HG02763 (cell line): ENCODE data around the gene CUL9.

Experiments used
- ATAC-seq: cut with Tn5 transposase; IDR thresholded peaks from one replicate; pipeline ENCODE4 v1.9.1; 2021; ENCODE audit warnings: mild to moderate bottlenecking, moderate library complexity; ENCODE audit not compliant: unreplicated experiment

CUL9 gene

DNA sequence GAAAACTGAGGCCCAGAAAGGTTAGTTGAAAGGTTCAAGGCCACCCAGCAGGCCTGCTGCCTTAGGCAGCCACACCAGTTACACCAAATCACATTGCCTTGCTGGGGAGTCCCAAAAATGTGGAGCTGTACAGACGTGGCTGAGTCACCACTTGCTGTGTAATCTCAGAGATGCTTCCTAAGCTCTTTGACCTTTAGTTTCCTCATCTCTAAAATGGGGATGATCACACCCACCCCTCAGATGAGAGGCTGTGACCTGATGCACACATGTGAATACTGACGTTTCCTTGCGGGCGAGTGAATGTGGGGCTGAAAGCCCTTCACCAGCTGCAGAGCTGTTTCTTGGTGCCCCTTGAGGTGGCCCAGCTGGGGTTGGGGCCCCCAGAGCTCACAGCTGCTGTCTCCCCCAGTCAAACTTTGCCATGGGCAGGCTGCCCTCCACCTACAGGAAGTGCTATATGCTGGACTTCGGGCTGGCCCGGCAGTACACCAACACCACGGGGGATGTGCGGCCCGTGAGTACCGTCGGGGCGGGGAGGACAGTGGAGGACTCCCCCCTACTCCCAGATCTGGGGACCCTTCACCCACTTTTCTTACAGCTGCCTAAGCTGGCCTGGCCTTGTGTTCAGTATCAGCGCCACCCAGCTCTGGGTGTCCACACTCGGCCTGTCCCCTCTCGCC, 72.3 kb downstream of the CUL9 start:
- ATAC-seq = no peak

GRCh38 chr6:43254846-43255245, 72.8 kb downstream of the CUL9 start:
- no peak for ATAC-seq

GRCh38 chr6:43255408-43256054, 73.5 kb downstream of the CUL9 start:
- no peak for ATAC-seq

DNA sequence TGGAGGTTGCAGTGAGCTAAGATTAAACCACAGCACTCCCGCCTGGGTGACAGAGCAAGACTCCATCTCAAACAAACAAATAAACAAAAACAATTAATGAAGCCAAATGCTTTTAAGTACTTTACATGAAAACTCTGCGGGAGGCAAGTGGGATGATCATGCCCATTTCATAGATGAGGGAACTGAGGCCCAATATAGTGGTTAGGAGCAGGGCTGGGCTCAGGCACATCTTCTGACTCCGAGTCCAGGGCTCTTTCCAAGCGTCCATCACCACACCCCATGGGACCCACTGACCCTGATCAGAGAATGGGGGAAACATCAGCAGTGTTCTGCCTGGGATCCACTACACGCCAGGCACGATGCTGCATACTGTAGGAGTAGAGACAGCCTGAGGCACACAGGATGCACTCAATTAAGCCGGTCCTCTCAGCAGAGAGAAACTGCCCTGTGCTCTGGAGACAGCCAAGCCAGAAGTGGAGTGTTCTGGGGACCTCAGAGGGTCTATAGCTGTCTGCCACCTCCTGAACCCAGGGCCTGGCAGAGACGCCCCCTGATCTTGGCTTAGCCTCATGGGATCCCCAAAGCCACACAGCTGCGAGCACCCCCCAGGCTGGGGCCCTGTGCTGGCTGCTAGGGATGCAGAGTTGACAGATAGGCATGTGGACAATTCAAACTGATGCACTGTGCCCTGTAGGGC, 74.8 kb downstream of the CUL9 start:
- ATAC-seq = no peak

- ATAC-seq = no peak
Observed at GRCh38 chr6:43257367-43258145, 75.6 kb downstream of the CUL9 start.

GRCh38 chr6:43258180-43258579, 76.2 kb downstream of the CUL9 start:
- ATAC-seq = no peak

DNA sequence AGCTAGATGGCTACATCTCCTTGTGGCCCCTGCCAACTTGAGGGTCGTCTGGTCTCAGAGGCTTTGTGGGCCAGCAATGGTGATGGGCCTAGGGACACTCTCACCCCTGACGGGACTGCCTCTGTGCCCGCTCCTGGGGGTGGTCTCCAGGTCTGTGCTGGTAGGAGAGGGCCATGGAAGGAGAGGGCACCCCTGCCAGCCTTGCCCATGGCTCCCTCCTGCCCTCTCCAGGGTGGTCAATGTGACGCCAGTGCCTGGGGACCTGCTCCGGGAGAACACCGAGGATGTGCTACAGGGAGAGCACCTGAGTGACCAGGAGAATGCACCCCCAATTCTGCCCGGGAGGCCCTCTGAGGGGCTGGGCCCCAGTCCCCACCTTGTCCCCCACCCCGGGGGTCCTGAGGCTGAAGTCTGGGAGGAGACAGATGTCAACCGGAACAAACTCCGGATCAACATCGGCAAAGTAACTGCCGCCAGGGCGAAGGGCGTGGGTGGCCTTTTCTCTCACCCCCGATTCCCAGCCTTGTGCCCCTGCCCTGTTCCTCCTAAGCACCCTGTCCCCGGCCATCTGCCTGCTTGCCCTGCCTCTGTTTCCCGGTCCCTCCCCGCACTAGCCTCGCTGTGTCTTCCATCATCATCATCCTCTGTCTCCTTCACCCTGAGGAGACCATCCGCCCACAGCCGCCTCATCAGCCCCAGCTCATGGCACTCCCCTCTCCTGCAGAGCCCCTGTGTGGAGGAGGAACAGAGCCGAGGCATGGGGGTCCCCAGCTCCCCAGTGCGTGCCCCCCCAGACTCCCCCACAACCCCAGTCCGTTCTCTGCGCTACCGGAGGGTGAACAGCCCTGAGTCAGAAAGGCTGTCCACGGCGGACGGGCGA, 77.1 kb downstream of the CUL9 start:
- ATAC-seq = no peak

GRCh38 chr6:43260791-43261190, 78.8 kb downstream of the CUL9 start:
- ATAC-seq = no peak

DNA sequence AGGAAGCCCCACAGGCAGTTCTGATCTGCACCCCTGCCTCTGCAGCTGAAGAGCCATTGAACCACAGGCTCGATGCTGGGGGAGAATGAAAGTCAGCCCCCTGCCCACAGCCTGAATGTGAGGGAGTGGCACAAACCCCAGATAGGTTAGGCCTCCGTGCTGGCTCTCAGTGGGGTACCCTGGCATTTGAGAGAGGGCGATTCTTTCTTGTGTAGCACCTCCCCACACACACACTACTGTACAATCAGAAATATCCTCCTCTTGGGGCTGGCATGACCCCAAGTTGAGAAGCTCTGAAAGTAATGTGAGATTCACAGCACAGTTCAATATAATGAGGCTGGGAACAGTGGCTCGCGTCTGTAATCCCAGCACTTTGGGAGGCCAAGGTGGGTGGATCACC, 79.2 kb downstream of the CUL9 start:
- ATAC-seq = no peak

DNA sequence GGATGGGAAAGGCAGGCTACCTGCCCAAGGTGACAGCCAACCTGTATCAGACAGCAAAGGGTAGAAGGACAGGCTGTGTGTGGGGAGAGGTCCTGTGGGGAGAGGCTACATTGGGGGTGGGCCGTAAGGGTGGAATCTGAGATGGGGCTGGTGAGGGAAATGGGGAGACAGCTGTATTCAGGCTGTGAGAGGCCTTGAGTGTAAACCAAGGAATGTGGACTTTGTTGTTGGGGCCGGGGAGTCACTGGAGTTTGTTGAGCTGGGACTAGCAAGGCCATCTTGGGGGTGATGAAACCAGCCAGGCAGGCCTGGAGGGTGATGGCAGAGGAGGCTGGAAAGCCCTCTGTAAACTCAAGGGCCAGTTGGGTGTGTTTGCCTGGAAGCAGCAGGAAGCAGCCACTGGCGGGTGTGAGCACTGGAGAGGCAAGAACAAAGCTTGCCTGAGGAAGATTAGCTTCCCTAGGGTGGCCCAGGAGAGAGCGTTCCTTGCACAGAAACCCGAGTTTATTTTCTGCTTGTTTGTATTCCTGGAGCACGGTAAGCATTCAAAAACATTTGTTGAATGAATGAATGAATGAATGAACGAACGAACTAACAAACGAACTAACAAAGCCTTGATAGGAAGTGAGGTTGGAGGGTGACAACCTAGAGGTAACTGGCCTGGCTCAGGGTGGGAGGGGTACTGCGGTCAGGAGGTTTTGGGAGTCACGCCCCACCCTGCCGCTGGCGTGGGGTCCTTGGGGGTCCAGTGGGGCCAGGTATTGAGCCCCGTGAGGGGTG, 80.2 kb downstream of the CUL9 start:
- ATAC-seq = no peak

DNA sequence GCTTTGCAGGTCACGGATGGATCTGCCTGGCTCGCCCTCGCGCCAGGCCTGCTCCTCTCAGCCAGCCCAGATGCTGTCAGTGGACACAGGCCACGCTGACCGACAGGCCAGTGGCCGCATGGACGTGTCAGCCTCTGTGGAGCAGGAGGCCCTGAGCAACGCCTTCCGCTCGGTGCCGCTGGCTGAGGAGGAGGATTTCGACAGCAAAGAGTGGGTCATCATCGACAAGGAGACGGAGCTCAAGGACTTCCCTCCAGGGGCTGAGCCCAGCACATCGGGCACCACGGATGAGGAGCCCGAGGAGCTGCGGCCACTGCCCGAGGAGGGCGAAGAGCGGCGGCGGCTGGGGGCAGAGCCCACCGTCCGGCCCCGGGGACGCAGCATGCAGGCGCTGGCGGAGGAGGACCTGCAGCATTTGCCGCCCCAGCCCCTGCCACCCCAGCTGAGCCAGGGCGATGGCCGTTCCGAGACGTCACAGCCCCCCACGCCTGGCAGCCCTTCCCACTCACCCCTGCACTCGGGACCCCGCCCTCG, 80.9 kb downstream of the CUL9 start:
- ATAC-seq = no peak

- peak; percentile 60 for ATAC-seq
Observed at GRCh38 chr6:43263314-43264178, 81.5 kb downstream of the CUL9 start.

DNA sequence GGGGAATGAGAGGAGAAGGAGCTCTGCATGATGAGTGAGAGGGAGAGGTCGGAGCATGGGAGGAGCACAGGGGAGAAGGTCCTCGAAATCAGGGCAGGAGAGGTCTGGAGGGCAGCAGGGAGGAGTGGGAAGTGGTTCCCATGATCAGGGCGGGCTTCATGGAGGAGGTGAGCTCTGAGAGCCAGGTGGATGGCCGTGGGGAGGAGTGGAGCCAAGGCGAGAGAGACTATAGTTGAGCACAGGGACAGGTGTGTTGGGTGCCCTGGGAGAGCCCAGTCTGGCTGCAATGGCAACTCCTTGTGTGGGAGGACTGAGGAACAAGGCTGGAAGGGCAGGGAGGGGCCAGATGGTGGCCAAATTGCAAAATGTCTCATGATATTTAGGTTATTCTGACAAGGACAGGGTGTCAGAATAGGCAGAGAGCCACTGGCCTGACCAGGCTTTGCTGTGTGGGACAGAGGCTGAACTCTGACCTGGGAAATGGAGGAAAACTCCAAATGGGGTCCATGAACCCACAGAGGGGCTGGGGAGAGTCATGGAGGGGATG, 82.7 kb downstream of the CUL9 start:
- no peak for ATAC-seq

- ATAC-seq = no peak
Observed at GRCh38 chr6:43265564-43265963, 83.6 kb downstream of the CUL9 start.

GRCh38 chr6:43267619-43268354, 85.8 kb downstream of the CUL9 start:
- ATAC-seq = no peak

- no peak for ATAC-seq
Observed at GRCh38 chr6:43268355-43268700, 86.3 kb downstream of the CUL9 start.

DNA sequence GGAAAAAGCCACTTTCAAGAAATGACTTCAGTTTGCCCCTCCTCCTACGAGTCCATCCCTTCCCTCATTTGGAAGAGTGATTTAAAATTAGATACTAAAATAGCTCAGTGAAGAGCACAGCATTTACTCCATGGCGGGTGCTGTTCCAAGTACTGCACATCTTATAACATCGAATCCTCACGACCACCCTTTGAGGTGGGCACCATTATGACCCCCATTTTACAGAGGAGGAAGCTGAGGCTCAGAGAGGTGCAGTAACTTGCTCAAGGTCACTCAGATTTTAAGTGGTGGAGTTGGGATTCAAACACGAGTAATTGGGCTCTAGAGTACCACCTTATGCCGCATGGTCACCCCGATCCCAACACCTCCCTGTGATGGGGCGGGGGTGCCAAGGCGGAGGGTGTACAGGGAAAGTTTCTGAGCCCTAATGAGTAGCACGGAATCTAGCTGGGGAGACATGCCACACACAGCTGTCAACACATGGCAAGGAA, 86.8 kb downstream of the CUL9 start:
- ATAC-seq = no peak
